ENCODE data around the gene NIT1.

The NIT1 gene

DNA sequence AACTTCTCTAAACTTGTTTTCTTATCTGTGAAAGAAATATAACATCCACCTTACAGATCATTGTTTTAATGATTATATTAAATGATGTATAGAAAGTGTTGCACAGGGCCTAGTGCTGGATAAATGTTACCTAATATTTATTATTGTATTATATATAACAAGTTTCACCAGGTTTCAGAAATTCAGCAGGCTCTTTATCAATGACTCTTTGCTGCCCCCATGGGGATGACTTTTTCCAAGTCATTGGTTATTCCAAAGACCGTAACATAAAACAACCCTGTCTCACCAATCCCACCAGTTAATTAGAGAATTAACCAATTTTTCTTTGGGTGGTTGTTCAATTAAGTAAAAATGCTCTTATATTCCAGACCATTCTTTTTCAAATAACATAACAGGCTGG is 21.9 kb downstream of the NIT1 start:
- no peaks in the 10 kb centered on the region for H3K36me3 ChIP-seq (replicated peaks; ENCODE audit: insufficient read depth, low read length)
- H3K9ac ChIP-seq (ENCODE audit: low read length): no peak overlapping the region
- H3K4me1 ChIP-seq (ENCODE audit: low read length): no peaks in the 10 kb centered on the region
- H3K27ac ChIP-seq (ENCODE audit: low read length): no peak overlapping the region
- no peaks in the 10 kb centered on the region for H4K20me1 ChIP-seq (ENCODE audit: insufficient read depth, low read length)
- no peak overlapping the region for H3K4me2 ChIP-seq (ENCODE audit: low read depth, low read length)
- no peak overlapping the region for H2AFZ ChIP-seq (ENCODE audit: low read length)
- no peaks in the 10 kb centered on the region for H3K9me3 ChIP-seq (replicated peaks; ENCODE audit: insufficient read depth, low read length)
- TF ChIP-seq EZH2phosphoT487 (IDR thresholded peaks at IDR 0.05; ENCODE audit: low read length): no peak
- TF ChIP-seq, protein P1, sequence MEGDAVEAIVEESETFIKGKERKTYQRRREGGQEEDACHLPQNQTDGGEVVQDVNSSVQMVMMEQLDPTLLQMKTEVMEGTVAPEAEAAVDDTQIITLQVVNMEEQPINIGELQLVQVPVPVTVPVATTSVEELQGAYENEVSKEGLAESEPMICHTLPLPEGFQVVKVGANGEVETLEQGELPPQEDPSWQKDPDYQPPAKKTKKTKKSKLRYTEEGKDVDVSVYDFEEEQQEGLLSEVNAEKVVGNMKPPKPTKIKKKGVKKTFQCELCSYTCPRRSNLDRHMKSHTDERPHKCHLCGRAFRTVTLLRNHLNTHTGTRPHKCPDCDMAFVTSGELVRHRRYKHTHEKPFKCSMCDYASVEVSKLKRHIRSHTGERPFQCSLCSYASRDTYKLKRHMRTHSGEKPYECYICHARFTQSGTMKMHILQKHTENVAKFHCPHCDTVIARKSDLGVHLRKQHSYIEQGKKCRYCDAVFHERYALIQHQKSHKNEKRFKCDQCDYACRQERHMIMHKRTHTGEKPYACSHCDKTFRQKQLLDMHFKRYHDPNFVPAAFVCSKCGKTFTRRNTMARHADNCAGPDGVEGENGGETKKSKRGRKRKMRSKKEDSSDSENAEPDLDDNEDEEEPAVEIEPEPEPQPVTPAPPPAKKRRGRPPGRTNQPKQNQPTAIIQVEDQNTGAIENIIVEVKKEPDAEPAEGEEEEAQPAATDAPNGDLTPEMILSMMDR (IDR thresholded peaks at IDR 0.05; ENCODE audit: low read length): peak; percentile 56
- H3K4me3 ChIP-seq (ENCODE audit: low read length): no peak overlapping the region
- no peaks in the 10 kb centered on the region for H3K9me2 ChIP-seq (replicated peaks; ENCODE audit: insufficient read depth, low read length)
- DNase-seq: peak; percentile 66
- no peaks in the 10 kb centered on the region for H3K27me3 ChIP-seq (replicated peaks; ENCODE audit: insufficient read depth, low read length)
- peaks cover 15% of the 10 kb centered on the region for H3K79me2 ChIP-seq (ENCODE audit: low read length)
- peaks cover 11% of the 10 kb centered on the region; the same call in 1 of the 2 replicates for H3F3A ChIP-seq (ENCODE audit: insufficient read depth, low read length)

GRCh38 chr1:161140755-161141400 is 23.0 kb downstream of the NIT1 start:
- H3K27me3 ChIP-seq (replicated peaks; ENCODE audit: insufficient read depth, low read length): no peaks in the 10 kb centered on the region
- DNase-seq: no peak
- no peak overlapping the region for H3K4me2 ChIP-seq (ENCODE audit: low read depth, low read length)
- no peak overlapping the region for H2AFZ ChIP-seq (ENCODE audit: low read length)
- H3K79me2 ChIP-seq (ENCODE audit: low read length): 0 out of 2 replicates have a peak, but pooled peaks cover 7% of the 10 kb centered on the region
- H3K27ac ChIP-seq (ENCODE audit: low read length): no peak overlapping the region
- H3K4me1 ChIP-seq (ENCODE audit: low read length): no peaks in the 10 kb centered on the region
- no peaks in the 10 kb centered on the region for H3K36me3 ChIP-seq (replicated peaks; ENCODE audit: insufficient read depth, low read length)
- TF ChIP-seq, protein P1 (IDR thresholded peaks at IDR 0.05; ENCODE audit: low read length): no peak
- TF ChIP-seq EZH2phosphoT487 (IDR thresholded peaks at IDR 0.05; ENCODE audit: low read length) (no peak), EZH2 (optimal IDR thresholded peaks at IDR 0.05; ENCODE audit: low read depth, low read length) (no peak)
- H3K9ac ChIP-seq (ENCODE audit: low read length): no peak overlapping the region
- no peak overlapping the region for H3K4me3 ChIP-seq (ENCODE audit: low read length)
- H4K20me1 ChIP-seq (ENCODE audit: insufficient read depth, low read length): no peaks in the 10 kb centered on the region
- H3K9me2 ChIP-seq (replicated peaks; ENCODE audit: insufficient read depth, low read length): no peaks in the 10 kb centered on the region
- peaks cover 11% of the 10 kb centered on the region; the same call in 1 of the 2 replicates for H3F3A ChIP-seq (ENCODE audit: insufficient read depth, low read length)
- no peaks in the 10 kb centered on the region for H3K9me3 ChIP-seq (replicated peaks; ENCODE audit: insufficient read depth, low read length)

DNA sequence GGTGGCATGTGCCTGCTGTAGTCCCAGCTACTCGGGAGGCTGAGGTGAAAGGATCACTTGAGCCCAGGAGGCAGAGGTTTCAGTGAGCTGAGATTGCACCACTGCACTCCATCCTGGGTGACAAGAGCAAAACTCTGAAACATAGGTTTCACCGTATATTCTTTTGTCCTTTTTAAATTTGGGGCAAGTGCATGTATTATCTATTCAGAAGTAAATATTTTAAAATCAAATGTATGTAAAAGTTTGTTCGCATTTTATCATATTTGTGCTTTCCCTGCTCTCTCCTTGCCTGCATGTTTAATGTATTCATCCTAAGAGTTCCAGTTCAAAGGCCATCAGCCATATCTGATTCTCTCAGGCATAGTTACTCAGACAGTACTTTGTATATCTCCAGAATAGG is 27.9 kb downstream of the NIT1 start:
- Histone ChIP-seq H3K9me2 (replicated peaks; ENCODE audit: insufficient read depth, low read length) (no peaks in the 10 kb centered on the region), H3K9me3 (replicated peaks; ENCODE audit: insufficient read depth, low read length) (no peaks in the 10 kb centered on the region), H3K27me3 (replicated peaks; ENCODE audit: insufficient read depth, low read length) (no peaks in the 10 kb centered on the region), H3K36me3 (replicated peaks; ENCODE audit: insufficient read depth, low read length) (no peaks in the 10 kb centered on the region), H3K4me1 (ENCODE audit: low read length) (no peaks in the 10 kb centered on the region), H3K9ac (ENCODE audit: low read length) (no peak overlapping the region), H3F3A (ENCODE audit: insufficient read depth, low read length) (peaks cover 2% of the 10 kb centered on the region; the same call in 1 of the 2 replicates), H4K20me1 (ENCODE audit: insufficient read depth, low read length) (no peaks in the 10 kb centered on the region), H3K4me3 (ENCODE audit: low read length) (no peak overlapping the region), H2AFZ (ENCODE audit: low read length) (no peak overlapping the region), H3K79me2 (ENCODE audit: low read length) (no peaks in the 10 kb centered on the region), H3K27ac (ENCODE audit: low read length) (no peak overlapping the region), H3K4me2 (ENCODE audit: low read depth, low read length) (no peak overlapping the region)
- TF ChIP-seq, protein P1 (IDR thresholded peaks at IDR 0.05; ENCODE audit: low read length): no peak
- TF ChIP-seq EZH2phosphoT487 (IDR thresholded peaks at IDR 0.05; ENCODE audit: low read length): no peak
- no peak for TF ChIP-seq EZH2 (optimal IDR thresholded peaks at IDR 0.05; ENCODE audit: low read depth, low read length)
- DNase-seq: no peak

All from MM.1S (cell line).